IMR-90 (cell line): Measurements from ENCODE around the gene LAMA3. TPM values are rescaled to one million over a fixed set of nuclear protein-coding genes. Genes with fewer than 3 reads are reported as not detected.

ENCODE experiments used
- ATAC-seq: fragments of 200-7000 bp; cut with Tn5 transposase; 2 replicates; pipeline ENCODE4 v1.9.1; 2020; ENCODE audit warnings: low read depth, mild to moderate bottlenecking, moderate library complexity
- BruUV-seq: library from RNA; stranded (reverse); fragments of 400-500 nt; replicated peaks from 2 replicates; lab custom pipeline; 2021; lab: Mats Ljungman, UMichigan
- CTCF ChIA-PET: fragments of 300-600 bp; formaldehyde crosslinking; extraction: SDS; loops from one replicate; lab custom pipeline; 2021; ENCODE audit warnings: antibody characterized with exemption; lab: Yijun Ruan, JAX
- POLR2A ChIA-PET: fragments of 300-600 bp; sonication (Branson Sonifier 250); formaldehyde crosslinking; loops from one replicate; lab custom pipeline; 2022; ENCODE audit warnings: antibody characterized with exemption; ENCODE audit not compliant: unreplicated experiment; lab: Charles Lee
- DNase-seq: peaks from one replicate; pipeline ENCODE4 v3.0.0; 2013
- H2AFZ ChIP-seq: replicated peaks from 2 replicates; pipeline ENCODE3; 2013; ENCODE audit warnings: low read length, mild to moderate bottlenecking; ENCODE audit not compliant: poor library complexity
- H2AK5ac ChIP-seq: 2 replicates; pipeline ENCODE4 v1.6.1; 2013; ENCODE audit warnings: low read depth, low read length, inconsistent platforms
- H2AK9ac ChIP-seq: replicated peaks from 2 replicates; pipeline ENCODE3; 2013; ENCODE audit warnings: mild to moderate bottlenecking, low read depth, low read length, moderate library complexity; ENCODE audit not compliant: poor library complexity
- H2BK120ac ChIP-seq: 2 replicates; pipeline ENCODE4 v1.6.1; 2013; ENCODE audit warnings: low read depth, low read length, inconsistent platforms
- H2BK15ac ChIP-seq: 3 replicates; pipeline ENCODE4 v1.6.1; 2013; ENCODE audit warnings: low read depth, low read length, inconsistent platforms
- H2BK20ac ChIP-seq: 2 replicates; pipeline ENCODE4 v1.6.1; 2013; ENCODE audit warnings: low read depth, mild to moderate bottlenecking, inconsistent platforms, low read length, moderate library complexity
- H2BK5ac ChIP-seq: 2 replicates; pipeline ENCODE4 v1.6.1; 2013; ENCODE audit warnings: mild to moderate bottlenecking, low read depth, low read length, inconsistent platforms; ENCODE audit not compliant: poor library complexity, severe bottlenecking
- H3K14ac ChIP-seq: replicated peaks from 2 replicates; pipeline ENCODE4 v1.6.1; 2013; ENCODE audit warnings: low read depth, low read length, inconsistent platforms
- H3K18ac ChIP-seq: 2 replicates; pipeline ENCODE4 v1.6.1; 2013; ENCODE audit warnings: low read depth, low read length, control low read depth
- H3K23ac ChIP-seq: 2 replicates; pipeline ENCODE4 v1.6.1; 2013; ENCODE audit warnings: low read depth, low read length, inconsistent platforms
- H3K27ac ChIP-seq: 2 replicates; pipeline ENCODE4 v1.5.1; 2013; ENCODE audit warnings: mild to moderate bottlenecking, control low read depth, low read length; ENCODE audit not compliant: insufficient read depth
- H3K27me3 ChIP-seq: 2 replicates; pipeline ENCODE4 v1.6.1; 2013; ENCODE audit warnings: low read length; ENCODE audit not compliant: control insufficient read depth, insufficient read depth
- H3K36me3 ChIP-seq: 2 replicates; pipeline ENCODE4 v1.6.1; 2013; ENCODE audit warnings: low read length, mixed read lengths; ENCODE audit not compliant: control insufficient read depth, insufficient read depth
- H3K4ac ChIP-seq: 2 replicates; pipeline ENCODE4 v1.6.1; 2013; ENCODE audit warnings: low read depth, low read length, inconsistent platforms
- H3K4me1 ChIP-seq: 2 replicates; pipeline ENCODE4 v1.6.1; 2013; ENCODE audit warnings: low read length, mixed read lengths; ENCODE audit not compliant: control insufficient read depth, insufficient read depth
- H3K4me2 ChIP-seq: 2 replicates; pipeline ENCODE4 v1.6.1; 2013; ENCODE audit warnings: low read depth, mild to moderate bottlenecking, control low read depth, low read length, moderate library complexity
- H3K4me3 ChIP-seq: 2 replicates; pipeline ENCODE4 v1.5.1; 2013; ENCODE audit warnings: low read depth, mild to moderate bottlenecking, control low read depth, low read length, moderate library complexity; ENCODE audit not compliant: insufficient read depth
- H3K56ac ChIP-seq: 2 replicates; pipeline ENCODE4 v1.6.1; 2013; ENCODE audit warnings: low read length, inconsistent platforms; ENCODE audit not compliant: insufficient read depth; ENCODE audit errors: extremely low read depth
- H3K79me1 ChIP-seq, 2 experiments: 2 replicates each; pipeline ENCODE4 v1.6.1; 2013; ENCODE audit warnings: low read length in 2 of 2, inconsistent platforms in 1 of 2, low read depth in 1 of 2
- H3K9ac ChIP-seq: 2 replicates; pipeline ENCODE4 v1.6.1; 2013; ENCODE audit warnings: low read depth, low read length, control low read depth
- H3K9me1 ChIP-seq: 2 replicates; pipeline ENCODE4 v1.6.1; 2013; ENCODE audit warnings: low read length, inconsistent platforms; ENCODE audit not compliant: insufficient read depth
- H3K9me3 ChIP-seq: 2 replicates; pipeline ENCODE4 v1.6.1; 2013; ENCODE audit warnings: low read length; ENCODE audit not compliant: control insufficient read depth, insufficient read depth
- H4K20me1 ChIP-seq: 2 replicates; pipeline ENCODE4 v1.6.1; 2013; ENCODE audit warnings: low read length, inconsistent platforms; ENCODE audit not compliant: insufficient read depth
- H4K5ac ChIP-seq: 2 replicates; pipeline ENCODE4 v1.6.1; 2013; ENCODE audit warnings: mild to moderate bottlenecking, low read depth, low read length, control low read depth
- H4K8ac ChIP-seq, 2 experiments: 2 replicates each; pipeline ENCODE4 v1.6.1; 2013; ENCODE audit warnings: low read depth in 2 of 2, low read length in 2 of 2, control low read depth in 1 of 2, inconsistent platforms in 1 of 2
- H4K91ac ChIP-seq: 2 replicates; pipeline ENCODE4 v1.6.1; 2013; ENCODE audit warnings: low read depth, low read length, inconsistent platforms; ENCODE audit not compliant: insufficient read depth
- BHLHE40 ChIP-seq: fragments of 150-350 bp; IDR thresholded peaks from 2 replicates; pipeline ENCODE4 v1.6.1; 2016; ENCODE audit warnings: mild to moderate bottlenecking, low read depth, low read length
- CEBPB ChIP-seq: IDR thresholded peaks from 2 replicates; pipeline ENCODE4 v1.6.1; 2012; ENCODE audit warnings: low read depth, low read length, improper control_type of control experiment
- CHD1 ChIP-seq: IDR thresholded peaks from 2 replicates; pipeline ENCODE4 v1.6.1; 2012; ENCODE audit warnings: low read depth, low read length, improper control_type of control experiment
- CTCF ChIP-seq: conservative IDR thresholded peaks from 2 replicates; pipeline ENCODE4 v1.5.1; 2012; ENCODE audit warnings: mild to moderate bottlenecking, low read depth, low read length, improper control_type of control experiment
- ELK1 ChIP-seq: fragments of 150-350 bp; IDR thresholded peaks from 2 replicates; pipeline ENCODE4 v1.6.1; 2016; ENCODE audit warnings: low read depth, mild to moderate bottlenecking, low read length, moderate library complexity, borderline replicate concordance
- FOS ChIP-seq: fragments of 150-350 bp; IDR thresholded peaks from 2 replicates; pipeline ENCODE4 v1.6.1; 2016; ENCODE audit warnings: low read depth, low read length
- MAFK ChIP-seq: IDR thresholded peaks from 2 replicates; pipeline ENCODE4 v1.6.1; 2012; ENCODE audit warnings: low read depth, low read length, improper control_type of control experiment
- MAZ ChIP-seq: IDR thresholded peaks from 2 replicates; pipeline ENCODE4 v1.6.1; 2012; ENCODE audit warnings: low read depth, mild to moderate bottlenecking, low read length, improper control_type of control experiment, moderate library complexity, borderline replicate concordance
- MXI1 ChIP-seq: IDR thresholded peaks from 2 replicates; pipeline ENCODE4 v1.6.1; 2012; ENCODE audit warnings: low read depth, mild to moderate bottlenecking, low read length, moderate library complexity, borderline replicate concordance
- NFE2L2 ChIP-seq: fragments of 150-350 bp; IDR thresholded peaks from 2 replicates; pipeline ENCODE4 v1.6.1; 2016; ENCODE audit warnings: low read depth, mild to moderate bottlenecking, low read length
- POLR2A ChIP-seq: IDR thresholded peaks from 2 replicates; pipeline ENCODE4 v1.6.1; 2012; ENCODE audit warnings: mild to moderate bottlenecking, low read depth, low read length
- RAD21 ChIP-seq: IDR thresholded peaks from 2 replicates; pipeline ENCODE4 v1.6.1; 2012; ENCODE audit warnings: low read length, improper control_type of control experiment
- RCOR1 ChIP-seq: IDR thresholded peaks from 2 replicates; pipeline ENCODE4 v1.6.1; 2012; ENCODE audit warnings: mild to moderate bottlenecking, low read length, improper control_type of control experiment; ENCODE audit not compliant: insufficient replicate concordance
- RFX5 ChIP-seq: IDR thresholded peaks from 2 replicates; pipeline ENCODE4 v1.8.0; 2012; ENCODE audit warnings: low read depth, mild to moderate bottlenecking, low read length, moderate library complexity
- SMC3 ChIP-seq: fragments of 150-350 bp; IDR thresholded peaks from 2 replicates; pipeline ENCODE4 v1.6.1; 2016; ENCODE audit warnings: low read depth, mild to moderate bottlenecking, antibody characterized with exemption, low read length, moderate library complexity
- USF2 ChIP-seq: fragments of 150-350 bp; IDR thresholded peaks from 2 replicates; pipeline ENCODE4 v1.6.1; 2017; ENCODE audit warnings: mild to moderate bottlenecking, antibody characterized with exemption, low read length, low read depth
- WGBS, 2 experiments: methylation state at CpG; one replicate each; pipeline versions ENCODE4 v1.1.5 to v1.1.7; 2013; ENCODE audit warnings: missing lambda C conversion rate in 2 of 2; ENCODE audit not compliant: insufficient read length in 1 of 2; ENCODE audit errors: extremely low coverage in 2 of 2; 5-methylcytosine and 5-hydroxymethylcytosine counted together
- dilution Hi-C: fragments of 300-500 bp; cut with HindIII; formaldehyde crosslinking; loops from one replicate; pipeline ENCODE4 v1.14.3; 2018; ENCODE audit warnings: low sequenced_read_pairs; ENCODE audit not compliant: unreplicated experiment
- in situ Hi-C: fragments of 300-500 bp; cut with MboI; formaldehyde crosslinking; loops from 3 replicates; pipeline ENCODE4 v1.14.3; 2019; ENCODE audit warnings: low sequenced_read_pairs, inconsistent platforms, mixed read lengths
- intact Hi-C: fragments of 100-400 bp; cut with micrococcal nuclease; formaldehyde crosslinking; loops from 2 replicates; pipeline ENCODE4 v1.10.0; 2022
- polyA plus RNA-seq, 3 experiments: library from polyadenylated mRNA; depleted of rRNA; stranded (reverse); fragments of >200 nt; gene quantifications; 2 replicates each; pipeline ENCODE4 v1.2.3, GENCODE V29; 2012; ENCODE audit warnings: low replicate concordance in 1 of 3
- total RNA-seq: library from RNA; depleted of rRNA; stranded (reverse); fragments of >200 nt; gene quantifications from 2 replicates; pipeline ENCODE4 v1.2.3, GENCODE V29; 2012

The LAMA3 gene
- total and polyA plus RNA-seq, 2 of the 4 experiments (the other 2 are of a cell fraction), result 0.18 to 0.19 TPM

- ATAC-seq, result no peak
- Histone ChIP-seq H3K56ac (no peak overlapping the region), H4K8ac (no peak overlapping the region), H3K79me1 (no peaks in the 10 kb centered on the region), H3K4me1 (peaks cover 3% of the 10 kb centered on the region; the same call in 1 of the 2 replicates), H2BK15ac (no peak overlapping the region), H2AK9ac (no peak overlapping the region), H2BK20ac (no peak overlapping the region), H3K9me1 (no peaks in the 10 kb centered on the region), H4K20me1 (0 out of 2 replicates have a peak, but pooled peaks cover 4% of the 10 kb centered on the region), H3K14ac (no peak overlapping the region), H4K91ac (no peak overlapping the region), H3K27ac (no peak overlapping the region), H3K23ac (no peak overlapping the region), H3K9ac (no peak overlapping the region), H2AK5ac (no peak overlapping the region), H2BK120ac (no peak overlapping the region), H3K18ac (no peak overlapping the region), H3K4ac (no peak overlapping the region), H4K5ac (no peak overlapping the region), H3K4me2 (no peak overlapping the region; the same call in 1 of the 2 replicates), H3K9me3 (peaks cover 3% of the 10 kb centered on the region), H3K36me3 (no peaks in the 10 kb centered on the region), H3K4me3 (no peak overlapping the region), H3K27me3 (peaks cover 36% of the 10 kb centered on the region), H2AFZ (no peak overlapping the region), H2BK5ac (no peak overlapping the region)
- BruUV-seq, result no TSS peak
- TF ChIP-seq SMC3 (no peak), RCOR1 (no peak), POLR2A (no peak), NFE2L2 (no peak), MXI1 (no peak), MAFK (no peak), ELK1 (no peak), RFX5 (no peak), FOS (no peak), CTCF (no peak), CHD1 (no peak), BHLHE40 (no peak), USF2 (no peak), RAD21 (no peak), CEBPB (no peak), MAZ (no peak)
- no CpG with 5 or more reads among the region's 5 CpGs for WGBS, 2 experiments
- in situ Hi-C loops, result no loop called here
- dilution Hi-C loops, result no loop called here
- ChIA-PET CTCF (no interaction called here), POLR2A (no interaction called here)
- intact Hi-C loops, result no loop called here
- DNase-seq, result no peak
These were observed 725 bp upstream of the LAMA3 start for GRCh38 chr18:23688528-23688927.
